DND-41 (cell line): ENCODE data around the gene NKX2-8.
A peak's percentile ranks its signal among the peaks of the same experiment; 100 is the strongest.

Experiments
- ATAC-seq: fragments of 200-7000 bp; cut with Tn5 transposase; 3 replicates; pipeline ENCODE4 v1.9.1; 2021; ENCODE audit warnings: low read depth; ENCODE audit not compliant: insufficient read depth
- DNase-seq: peaks from one replicate; pipeline ENCODE4 v3.0.0-alpha.2; 2020
- H2AFZ ChIP-seq: 2 replicates; pipeline ENCODE4 v1.6.0; 2012; ENCODE audit warnings: low read depth, low read length
- H3K27ac ChIP-seq: 2 replicates; pipeline ENCODE4 v1.5.1; 2012; ENCODE audit warnings: low read length, inconsistent platforms
- H3K27me3 ChIP-seq: fragments of 200-600 bp; sonication (generic); 2 replicates; pipeline ENCODE4 v1.6.0; 2012; ENCODE audit warnings: low read length, mild to moderate bottlenecking, inconsistent platforms; ENCODE audit not compliant: insufficient read depth, poor library complexity
- H3K36me3 ChIP-seq: 2 replicates; pipeline ENCODE4 v1.5.1; 2012; ENCODE audit warnings: low read length, inconsistent platforms; ENCODE audit not compliant: insufficient read depth
- H3K4me1 ChIP-seq: 2 replicates; pipeline ENCODE4 v1.5.1; 2012; ENCODE audit warnings: mild to moderate bottlenecking, low read length; ENCODE audit not compliant: insufficient read depth
- H3K4me2 ChIP-seq: 2 replicates; pipeline ENCODE4 v1.6.0; 2012; ENCODE audit warnings: mild to moderate bottlenecking, moderate library complexity, low read length, inconsistent platforms; ENCODE audit not compliant: insufficient read depth
- H3K4me3 ChIP-seq, 2 experiments: fragments of 200-600 bp in 1 of 2; shearing (Covaris generic) in 1 of 2; 2 replicates each; pipeline ENCODE4 v1.5.1; 2012 to 2016; ENCODE audit warnings: inconsistent platforms in 2 of 2, low read length in 2 of 2, mild to moderate bottlenecking in 2 of 2, low read depth in 1 of 2, moderate library complexity in 1 of 2
- H3K79me2 ChIP-seq: 2 replicates; pipeline ENCODE4 v1.6.0; 2012; ENCODE audit warnings: low read length, inconsistent platforms; ENCODE audit not compliant: insufficient read depth
- H3K9ac ChIP-seq: 2 replicates; pipeline ENCODE4 v1.6.0; 2012; ENCODE audit warnings: low read depth, mild to moderate bottlenecking, inconsistent platforms, low read length, moderate library complexity
- H3K9me3 ChIP-seq: 2 replicates; pipeline ENCODE4 v1.5.1; 2012; ENCODE audit warnings: low read length, moderate library complexity, mild to moderate bottlenecking, inconsistent platforms; ENCODE audit not compliant: insufficient read depth, severe bottlenecking
- H4K20me1 ChIP-seq: 2 replicates; pipeline ENCODE4 v1.6.0; 2012; ENCODE audit warnings: low read length; ENCODE audit not compliant: insufficient read depth
- CTCF ChIP-seq: IDR thresholded peaks from 2 replicates; pipeline ENCODE4 v1.5.1; 2012; ENCODE audit warnings: borderline replicate concordance, low read length, moderate library complexity, mild to moderate bottlenecking; ENCODE audit not compliant: poor library complexity, severe bottlenecking; ENCODE audit errors: extremely low read depth
- EZH2 ChIP-seq: IDR thresholded peaks from 3 replicates; pipeline ENCODE4 v1.6.1; 2012; ENCODE audit warnings: borderline replicate concordance, low read depth, mild to moderate bottlenecking, moderate library complexity, low read length, inconsistent platforms; ENCODE audit not compliant: severe bottlenecking

Gene NKX2-8

GRCh38 chr14:36582011-36582873 lies at the start of gene NKX2-8:
Gene NKX2-8, minus strand, starts transcription at chr14:36582614. Its CDS starts 225 bp downstream, at chr14:36582389.
- H3K4me3 ChIP-seq = no peak within 1 kb of the TSS
- H3K9ac ChIP-seq = no peak within 1 kb of the TSS
- H3K27me3 ChIP-seq = no peaks in the 10 kb centered on the region
- H3K27ac ChIP-seq = no peak within 1 kb of the TSS
- no peak within 1 kb of the TSS for H2AFZ ChIP-seq
- no peaks in the 10 kb centered on the region for H3K36me3 ChIP-seq
- H3K4me1 ChIP-seq = no peaks in the 10 kb centered on the region
- H3K4me2 ChIP-seq = no peak within 1 kb of the TSS
- no peaks in the 10 kb centered on the region for H3K79me2 ChIP-seq
- ATAC-seq = no peak
- H3K9me3 ChIP-seq = peaks cover 3% of the 10 kb centered on the region
- TF ChIP-seq EZH2 = no peak
- TF ChIP-seq CTCF = no peak
- no peaks in the 10 kb centered on the region for H4K20me1 ChIP-seq
- no peak for DNase-seq

- H3K27ac ChIP-seq = no peak overlapping the region
- no peaks in the 10 kb centered on the region for H3K36me3 ChIP-seq
- no peaks in the 10 kb centered on the region for H3K79me2 ChIP-seq
- no peak overlapping the region for H3K4me2 ChIP-seq
- ATAC-seq = no peak
- DNase-seq = no peak
- no peak overlapping the region for H3K4me3 ChIP-seq
- peaks cover 24% of the 10 kb centered on the region for H3K4me1 ChIP-seq
- no peak for TF ChIP-seq CTCF
- TF ChIP-seq EZH2 = no peak
- no peak overlapping the region for H3K9ac ChIP-seq
- H2AFZ ChIP-seq = no peak overlapping the region
- H4K20me1 ChIP-seq = no peaks in the 10 kb centered on the region
- H3K27me3 ChIP-seq = no peaks in the 10 kb centered on the region
- peaks cover under 1% of the 10 kb centered on the region for H3K9me3 ChIP-seq
Observed at GRCh38 chr14:36627981-36628380, 45.6 kb upstream of the NKX2-8 start.

GRCh38 chr14:36626151-36626550 lies 43.7 kb upstream of the NKX2-8 start:
- H3K79me2 ChIP-seq = no peaks in the 10 kb centered on the region
- peaks cover 19% of the 10 kb centered on the region for H3K4me1 ChIP-seq
- H4K20me1 ChIP-seq = no peaks in the 10 kb centered on the region
- DNase-seq = peak; percentile 19
- H3K9ac ChIP-seq = no peak overlapping the region; the same call in 1 of the 2 replicates
- H3K36me3 ChIP-seq = no peaks in the 10 kb centered on the region
- ATAC-seq = peak; percentile 80
- peak overlapping the region; percentile 47; the same call in 1 of the 2 replicates for H3K4me2 ChIP-seq
- peak overlapping the region; percentile 11 for H3K27ac ChIP-seq
- TF ChIP-seq EZH2 = no peak
- TF ChIP-seq CTCF = no peak
- peaks cover 4% of the 10 kb centered on the region for H3K9me3 ChIP-seq
- no peak overlapping the region for H3K4me3 ChIP-seq
- no peaks in the 10 kb centered on the region for H3K27me3 ChIP-seq
- H2AFZ ChIP-seq = peak overlapping the region; percentile 59
